Immature natural killer cell (primary cell): ENCODE results near the gene ATP6AP1. TPM values are rescaled to one million over a fixed set of nuclear protein-coding genes. Genes with fewer than 3 reads are reported as not detected.

ENCODE experiments used
- DNase-seq, 3 donors: peaks; one replicate each; pipeline ENCODE4 v3.0.0; 2022; ENCODE audit warnings: mixed read lengths in 1 of 3
- H3K27ac Mint-ChIP-seq, 6 donors: one replicate each; pipeline ENCODE4 v1.8.0; 2020; ENCODE audit warnings: mixed read lengths in 6 of 6, mild to moderate bottlenecking in 5 of 6, inconsistent platforms in 4 of 6, moderate library complexity in 3 of 6
- H3K27me3 Mint-ChIP-seq, 3 donors: one replicate each; pipeline ENCODE4 v1.8.0; 2020 to 2021; ENCODE audit warnings: low read depth in 3 of 3, mild to moderate bottlenecking in 3 of 3, mixed read lengths in 3 of 3, moderate library complexity in 3 of 3, inconsistent platforms in 1 of 3
- H3K36me3 Mint-ChIP-seq, 3 donors: one replicate each; pipeline ENCODE4 v1.8.0; 2020; ENCODE audit warnings: mixed read lengths in 3 of 3, inconsistent platforms in 2 of 3, mild to moderate bottlenecking in 2 of 3
- H3K4me1 Mint-ChIP-seq, 2 donors: one replicate each; pipeline ENCODE4 v1.8.0; 2020; ENCODE audit warnings: inconsistent platforms in 2 of 2, mild to moderate bottlenecking in 2 of 2, mixed read lengths in 2 of 2, moderate library complexity in 1 of 2
- H3K4me3 Mint-ChIP-seq, 5 donors: one replicate each; pipeline ENCODE4 v1.8.0; 2020; ENCODE audit warnings: mild to moderate bottlenecking in 5 of 5, mixed read lengths in 5 of 5, inconsistent platforms in 3 of 5, moderate library complexity in 3 of 5
- H3K9me3 Mint-ChIP-seq, 6 donors: one replicate each; pipeline ENCODE4 v1.8.0; 2020; ENCODE audit warnings: mild to moderate bottlenecking in 6 of 6, mixed read lengths in 6 of 6, inconsistent platforms in 4 of 6, moderate library complexity in 3 of 6
- polyA plus RNA-seq, 3 donors: library from polyadenylated mRNA; unstranded; fragments of 300-500 nt; fragmentation: Illumina TruSeq; gene quantifications; one replicate each; pipeline ENCODE4 v1.2.3, GENCODE V29; 2021

Gene ATP6AP1
- polyA plus RNA-seq, 3 donors from 2014 or later: 98.3 to 193 (median 154) TPM

GRCh38 chrX:154429711-154430110, 1.2 kb downstream of the ATP6AP1 start:
- Mint-ChIP-seq H3K27ac (peak overlapping the region in 4 of 6 donors; percentile 49 to 71 (median 64)), H3K4me3 (peak overlapping the region; percentile 73 to 85 (median 80)), H3K4me1 (peaks cover 21 to 25% of the 10 kb centered on the region in 2 donors), H3K27me3 (peaks cover 3 to 19% (median 11%) of the 10 kb centered on the region in 3 donors), H3K9me3 (no peaks in the 10 kb centered on the region), H3K36me3 (peaks cover 0 to 4% (median 0%) of the 10 kb centered on the region in 3 donors)
- DNase-seq: no peak

- peaks cover 21 to 25% of the 10 kb centered on the region in 2 donors for H3K4me1 Mint-ChIP-seq
- peaks cover 0 to 4% (median 0%) of the 10 kb centered on the region in 3 donors for H3K36me3 Mint-ChIP-seq
- H3K27ac Mint-ChIP-seq: peak overlapping the region in 3 of 6 donors; percentile 10 to 67 (median 40)
- no peak for DNase-seq
- H3K9me3 Mint-ChIP-seq: no peaks in the 10 kb centered on the region
- peaks cover 3 to 19% (median 11%) of the 10 kb centered on the region in 3 donors for H3K27me3 Mint-ChIP-seq
- H3K4me3 Mint-ChIP-seq: peak overlapping the region in 3 of 5 donors; percentile 12 to 54 (median 23)
These were observed 2.0 kb downstream of the ATP6AP1 start for GRCh38 chrX:154430479-154430878.

GRCh38 chrX:154430916-154431315, 2.4 kb downstream of the ATP6AP1 start:
- H3K4me1 Mint-ChIP-seq: peaks cover 21 to 25% of the 10 kb centered on the region in 2 donors
- peaks cover 0 to 4% (median 0%) of the 10 kb centered on the region in 3 donors for H3K36me3 Mint-ChIP-seq
- H3K9me3 Mint-ChIP-seq: no peaks in the 10 kb centered on the region
- H3K27me3 Mint-ChIP-seq: peaks cover 3 to 21% (median 11%) of the 10 kb centered on the region in 3 donors
- H3K27ac Mint-ChIP-seq: peak overlapping the region in 2 of 6 donors; percentile 26 to 67
- peak overlapping the region in 3 of 5 donors; percentile 12 to 54 (median 23) for H3K4me3 Mint-ChIP-seq
- DNase-seq: no peak

GRCh38 chrX:154431341-154431740, 2.9 kb downstream of the ATP6AP1 start:
- no peak overlapping the region for H3K4me3 Mint-ChIP-seq
- H3K27ac Mint-ChIP-seq: no peak overlapping the region
- DNase-seq: no peak
- H3K9me3 Mint-ChIP-seq: no peaks in the 10 kb centered on the region
- peaks cover 0 to 4% (median 0%) of the 10 kb centered on the region in 3 donors for H3K36me3 Mint-ChIP-seq
- H3K27me3 Mint-ChIP-seq: peaks cover 3 to 25% (median 14%) of the 10 kb centered on the region in 3 donors
- H3K4me1 Mint-ChIP-seq: peaks cover 23 to 29% of the 10 kb centered on the region in 2 donors

- no peak overlapping the region for H3K4me3 Mint-ChIP-seq
- H3K9me3 Mint-ChIP-seq: no peaks in the 10 kb centered on the region
- no peak for DNase-seq
- H3K27me3 Mint-ChIP-seq: peaks cover 3 to 26% (median 16%) of the 10 kb centered on the region in 3 donors
- H3K27ac Mint-ChIP-seq: no peak overlapping the region
- H3K4me1 Mint-ChIP-seq: peaks cover 25 to 31% of the 10 kb centered on the region in 2 donors
- H3K36me3 Mint-ChIP-seq: peaks cover 0 to 4% (median 0%) of the 10 kb centered on the region in 3 donors
These were observed 3.7 kb downstream of the ATP6AP1 start for GRCh38 chrX:154432210-154432609.

GRCh38 chrX:154433605-154434004, 5.1 kb downstream of the ATP6AP1 start:
- Mint-ChIP-seq H3K36me3 (peaks cover 0 to 4% (median 0%) of the 10 kb centered on the region in 3 donors), H3K27ac (peak overlapping the region in 1 of 6 donors; percentile 58), H3K4me3 (no peak overlapping the region), H3K4me1 (peaks cover 24 to 28% of the 10 kb centered on the region in 2 donors), H3K9me3 (no peaks in the 10 kb centered on the region), H3K27me3 (peaks cover 6 to 22% (median 21%) of the 10 kb centered on the region in 3 donors)
- no peak for DNase-seq

- H3K36me3 Mint-ChIP-seq: peaks cover 0 to 4% (median 0%) of the 10 kb centered on the region in 3 donors
- no peak overlapping the region for H3K27ac Mint-ChIP-seq
- no peak overlapping the region for H3K4me3 Mint-ChIP-seq
- H3K9me3 Mint-ChIP-seq: no peaks in the 10 kb centered on the region
- peaks cover 22 to 26% of the 10 kb centered on the region in 2 donors for H3K4me1 Mint-ChIP-seq
- DNase-seq: no peak
- peaks cover 6 to 19% (median 18%) of the 10 kb centered on the region in 3 donors for H3K27me3 Mint-ChIP-seq
These were observed 6.1 kb downstream of the ATP6AP1 start for GRCh38 chrX:154434394-154435168.

- Mint-ChIP-seq H3K4me3 (no peak overlapping the region), H3K9me3 (no peaks in the 10 kb centered on the region), H3K27ac (peak overlapping the region in 3 of 6 donors; percentile 28 to 53 (median 49)), H3K36me3 (peaks cover 0 to 4% (median 0%) of the 10 kb centered on the region in 3 donors), H3K4me1 (peaks cover 18 to 23% of the 10 kb centered on the region in 2 donors), H3K27me3 (peaks cover 6 to 18% (median 15%) of the 10 kb centered on the region in 3 donors)
- no peak for DNase-seq
These were observed 6.8 kb downstream of the ATP6AP1 start for GRCh38 chrX:154435171-154435733.

GRCh38 chrX:154436374-154436982, 8.0 kb downstream of the ATP6AP1 start:
- peak overlapping the region; percentile 79 to 88 (median 86) for H3K27ac Mint-ChIP-seq
- peak in 1 of 3 donors; percentile 47 for DNase-seq
- no peaks in the 10 kb centered on the region for H3K9me3 Mint-ChIP-seq
- H3K36me3 Mint-ChIP-seq: peaks cover 0 to 4% (median 0%) of the 10 kb centered on the region in 3 donors
- H3K4me1 Mint-ChIP-seq: peaks cover 10 to 15% of the 10 kb centered on the region in 2 donors
- H3K4me3 Mint-ChIP-seq: peak overlapping the region; percentile 76 to 85 (median 78)
- peaks cover 6 to 16% (median 15%) of the 10 kb centered on the region in 3 donors for H3K27me3 Mint-ChIP-seq

- Mint-ChIP-seq H3K4me1 (peaks cover 10 to 15% of the 10 kb centered on the region in 2 donors), H3K27ac (peak within 1 kb of the TSS; percentile 85 to 88 (median 87)), H3K36me3 (peaks cover 0 to 4% (median 0%) of the 10 kb centered on the region in 3 donors), H3K9me3 (no peaks in the 10 kb centered on the region), H3K27me3 (peaks cover 6 to 16% (median 13%) of the 10 kb centered on the region in 3 donors), H3K4me3 (peak within 1 kb of the TSS; percentile 77 to 85 (median 80))
- DNase-seq: peak; percentile 64 to 74 (median 73)
These were observed 8.7 kb downstream of the ATP6AP1 start, which contains the start of gene GDI1 for GRCh38 chrX:154436983-154437752. TSS of gene GDI1 (plus strand) at chrX:154437154. CDS start at chrX:154437255, 101 bp downstream.

GRCh38 chrX:154437971-154438893, 9.8 kb downstream of the ATP6AP1 start:
- Mint-ChIP-seq H3K27me3 (peaks cover 6 to 16% (median 13%) of the 10 kb centered on the region in 3 donors), H3K4me3 (peak overlapping the region; percentile 63 to 82 (median 80)), H3K9me3 (no peaks in the 10 kb centered on the region), H3K27ac (peak overlapping the region; percentile 48 to 88 (median 78)), H3K36me3 (peaks cover 0 to 3% (median 0%) of the 10 kb centered on the region in 3 donors), H3K4me1 (peaks cover 10 to 16% of the 10 kb centered on the region in 2 donors)
- DNase-seq: no peak

- Mint-ChIP-seq H3K4me1 (peaks cover 10 to 21% of the 10 kb centered on the region in 2 donors), H3K4me3 (peak overlapping the region in 2 of 5 donors; percentile 30 to 58), H3K36me3 (no peaks in the 10 kb centered on the region), H3K27ac (peak overlapping the region in 1 of 6 donors; percentile 57), H3K27me3 (peaks cover 6 to 16% (median 9%) of the 10 kb centered on the region in 3 donors), H3K9me3 (no peaks in the 10 kb centered on the region)
- no peak for DNase-seq
These were observed 11.4 kb downstream of the ATP6AP1 start for GRCh38 chrX:154439841-154440240.
